ENCODE measurements around the gene PROP1.
"Not testable (repeated sequence)": the region's sequence is repeated elsewhere in the genome, so short reads cannot be mapped to it uniquely, and the experiment has no call there.

PROP1 gene

DNA sequence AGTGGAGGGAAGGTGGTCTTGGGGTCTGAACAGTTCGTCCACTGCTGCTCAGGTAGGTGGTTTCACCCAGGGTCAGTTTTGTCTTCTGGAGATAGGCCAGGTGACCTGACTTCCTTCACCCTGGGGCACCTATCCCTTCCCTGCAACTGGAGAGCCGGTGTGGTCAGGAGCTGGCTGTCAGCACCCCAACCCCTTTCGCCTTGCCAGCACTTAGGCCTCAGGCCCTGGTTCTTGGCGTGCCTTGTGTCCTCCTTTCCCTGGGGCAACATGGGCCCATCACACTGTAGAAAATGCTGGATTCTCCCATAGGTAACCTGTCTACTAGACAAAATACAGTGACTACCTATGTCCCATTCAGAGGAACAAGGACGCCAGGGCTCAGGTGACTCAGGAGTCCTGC, 13.1 kb downstream of the PROP1 start:
- H3K36me3 ChIP-seq: no peaks in the 10 kb centered on the region
- no peak overlapping the region for H3K4me3 ChIP-seq
- peaks cover 0 to 67% of the 10 kb centered on the region in 2 donors for H3K27me3 ChIP-seq
- no peaks in the 10 kb centered on the region for H3K9me3 ChIP-seq
- DNase-seq: no peak
- peaks cover 0 to 4% (median 0%) of the 10 kb centered on the region in 4 donors for H3K4me1 ChIP-seq
- TF ChIP-seq, protein P1, sequence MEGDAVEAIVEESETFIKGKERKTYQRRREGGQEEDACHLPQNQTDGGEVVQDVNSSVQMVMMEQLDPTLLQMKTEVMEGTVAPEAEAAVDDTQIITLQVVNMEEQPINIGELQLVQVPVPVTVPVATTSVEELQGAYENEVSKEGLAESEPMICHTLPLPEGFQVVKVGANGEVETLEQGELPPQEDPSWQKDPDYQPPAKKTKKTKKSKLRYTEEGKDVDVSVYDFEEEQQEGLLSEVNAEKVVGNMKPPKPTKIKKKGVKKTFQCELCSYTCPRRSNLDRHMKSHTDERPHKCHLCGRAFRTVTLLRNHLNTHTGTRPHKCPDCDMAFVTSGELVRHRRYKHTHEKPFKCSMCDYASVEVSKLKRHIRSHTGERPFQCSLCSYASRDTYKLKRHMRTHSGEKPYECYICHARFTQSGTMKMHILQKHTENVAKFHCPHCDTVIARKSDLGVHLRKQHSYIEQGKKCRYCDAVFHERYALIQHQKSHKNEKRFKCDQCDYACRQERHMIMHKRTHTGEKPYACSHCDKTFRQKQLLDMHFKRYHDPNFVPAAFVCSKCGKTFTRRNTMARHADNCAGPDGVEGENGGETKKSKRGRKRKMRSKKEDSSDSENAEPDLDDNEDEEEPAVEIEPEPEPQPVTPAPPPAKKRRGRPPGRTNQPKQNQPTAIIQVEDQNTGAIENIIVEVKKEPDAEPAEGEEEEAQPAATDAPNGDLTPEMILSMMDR (IDR thresholded peaks at IDR 0.05): no peak
- intact Hi-C loops (cut with DNase I; ENCODE audit: low total_unique reads): no loop called here
- no peak overlapping the region for H3K27ac ChIP-seq

GRCh38 chr5:177982072-177982727, 13.8 kb downstream of the PROP1 start:
- intact Hi-C loops (cut with DNase I; ENCODE audit: low total_unique reads): no loop called here
- Histone ChIP-seq H3K36me3 (no peaks in the 10 kb centered on the region), H3K4me3 (no peak overlapping the region), H3K9me3 (no peaks in the 10 kb centered on the region), H3K4me1 (peaks cover 0 to 4% (median 0%) of the 10 kb centered on the region in 4 donors), H3K27ac (no peak overlapping the region), H3K27me3 (peaks cover 0 to 64% of the 10 kb centered on the region in 2 donors)
- no peak for DNase-seq
- TF ChIP-seq, protein P1 (IDR thresholded peaks at IDR 0.05): no peak

DNA sequence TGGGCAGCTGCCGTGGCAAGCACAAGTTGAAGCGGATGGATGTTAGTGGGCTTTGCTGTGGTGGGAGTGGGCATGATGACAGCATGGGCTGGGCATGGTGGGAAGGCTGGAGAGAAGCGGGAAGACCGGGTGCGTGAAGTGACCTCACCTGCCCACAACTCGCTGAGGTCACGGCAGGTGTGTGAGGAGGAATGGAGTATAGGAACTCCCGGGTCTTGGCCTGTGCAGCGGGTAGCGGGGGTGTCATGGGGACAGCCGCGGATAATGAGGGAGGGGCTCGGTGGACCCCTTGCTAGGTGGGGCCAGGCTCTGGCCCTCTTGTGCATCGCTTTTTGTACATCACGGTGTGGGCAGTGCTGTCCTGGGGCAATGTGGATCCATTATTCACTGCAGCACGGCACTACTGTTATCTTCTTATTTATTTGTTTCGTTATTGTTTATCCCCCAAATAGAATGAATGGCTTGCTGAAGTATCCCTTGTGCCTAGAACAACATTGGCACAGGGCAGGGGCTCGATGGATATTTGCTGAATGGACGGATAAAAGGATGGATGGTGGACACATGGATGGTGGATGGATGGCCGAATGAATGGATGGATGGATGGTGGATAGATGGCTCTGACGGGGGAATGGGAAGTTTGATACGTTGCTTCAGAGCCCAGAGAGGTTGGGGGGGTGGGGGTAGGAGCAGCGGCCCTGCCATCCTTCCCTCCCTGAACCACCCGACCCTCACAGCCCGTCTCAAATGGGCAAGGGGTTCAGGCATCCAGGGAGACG, 14.6 kb downstream of the PROP1 start:
- H3K4me3 ChIP-seq: no peak overlapping the region
- H3K27ac ChIP-seq: no peak overlapping the region
- no peaks in the 10 kb centered on the region for H3K36me3 ChIP-seq
- H3K9me3 ChIP-seq: no peaks in the 10 kb centered on the region
- no peak for DNase-seq
- TF ChIP-seq, protein P1 (IDR thresholded peaks at IDR 0.05): no peak
- intact Hi-C loops (cut with DNase I; ENCODE audit: low total_unique reads): no loop called here
- peaks cover 0 to 65% of the 10 kb centered on the region in 2 donors for H3K27me3 ChIP-seq
- peaks cover 0 to 4% (median 0%) of the 10 kb centered on the region in 4 donors for H3K4me1 ChIP-seq

- peaks cover 0 to 4% (median 0%) of the 10 kb centered on the region in 4 donors for H3K4me1 ChIP-seq
- H3K27me3 ChIP-seq: peaks cover 0 to 64% of the 10 kb centered on the region in 2 donors
- TF ChIP-seq, protein P1 (IDR thresholded peaks at IDR 0.05): no peak
- no peak for DNase-seq
- H3K27ac ChIP-seq: no peak overlapping the region
- no peak overlapping the region for H3K4me3 ChIP-seq
- intact Hi-C loops (cut with DNase I; ENCODE audit: low total_unique reads): no loop called here
- no peaks in the 10 kb centered on the region for H3K36me3 ChIP-seq
- H3K9me3 ChIP-seq: peaks cover 0 to 3% (median 0%) of the 10 kb centered on the region in 3 donors
Observed at GRCh38 chr5:177980743-177981151, 15.3 kb downstream of the PROP1 start.

GRCh38 chr5:177977600-177977999, 18.4 kb downstream of the PROP1 start:
- H3K4me3 ChIP-seq; intact Hi-C loops (cut with DNase I; ENCODE audit: low total_unique reads); H3K9me3 ChIP-seq; DNase-seq; H3K4me1 ChIP-seq; H3K36me3 ChIP-seq; H3K27ac ChIP-seq: not testable (repeated sequence)
- peaks cover 0 to 38% of the 10 kb centered on the region in 2 donors for H3K27me3 ChIP-seq

GRCh38 chr5:177973066-177973635, 22.9 kb downstream of the PROP1 start:
- intact Hi-C loops (cut with DNase I; ENCODE audit: low total_unique reads): no loop called here

More at GRCh38 chr5:177973066-177973635, 22.9 kb downstream of the PROP1 start:
- Histone ChIP-seq H3K27ac (no peak overlapping the region), H3K4me3 (no peak overlapping the region), H3K4me1 (no peaks in the 10 kb centered on the region), H3K9me3 (peaks cover 0 to 5% (median 0%) of the 10 kb centered on the region in 3 donors), H3K36me3 (no peaks in the 10 kb centered on the region), H3K27me3 (peaks cover 0 to 20% of the 10 kb centered on the region in 2 donors)
- DNase-seq: no peak
- TF ChIP-seq, protein P1 (IDR thresholded peaks at IDR 0.05): no peak
